CD4-positive, alpha-beta T cell (primary cell): Measurements from ENCODE around the gene ACTN1. TPM values are rescaled to one million over a fixed set of nuclear protein-coding genes. Genes with fewer than 3 reads are reported as not detected.

Source experiments
- ATAC-seq: fragments of 200-7000 bp; cut with Tn5 transposase; one replicate; pipeline ENCODE4 v1.10.0; 2022; ENCODE audit warnings: mild to moderate bottlenecking; ENCODE audit not compliant: poor library complexity
- CTCF ChIA-PET: fragments of 350-600 bp; sonication (Branson Sonifier 250); formaldehyde crosslinking; loops from one replicate; lab custom pipeline; 2021; ENCODE audit warnings: antibody characterized with exemption, inconsistent platforms; lab: Charles Lee
- POLR2A ChIA-PET: fragments of 350-600 bp; sonication (Branson Sonifier 250); formaldehyde crosslinking; loops from one replicate; lab custom pipeline; 2021; ENCODE audit warnings: antibody characterized with exemption, inconsistent platforms; lab: Charles Lee
- DNase-seq, 14 experiments: peaks; one replicate each; pipeline ENCODE4 v3.0.0-alpha.2; 2013 to 2020; ENCODE audit warnings: mixed read lengths in 2 of 14
- H3K27ac ChIP-seq, 2 donors: one replicate each; pipeline versions ENCODE4 v1.5.1 to v1.7.0; 2013; ENCODE audit warnings: low read length in 2 of 2, low read depth in 1 of 2, mild to moderate bottlenecking in 1 of 2
- H3K27me3 ChIP-seq, 2 experiments: 1 replicate in 1 of 2; 2 replicates in 1 of 2; pipeline versions ENCODE4 v1.6.1 to v1.7.0; 2013; ENCODE audit warnings: low read length in 2 of 2, control low read depth in 1 of 2, mild to moderate bottlenecking in 1 of 2, moderate library complexity in 1 of 2; ENCODE audit not compliant: insufficient read depth in 2 of 2, control insufficient read depth in 1 of 2
- H3K36me3 ChIP-seq: one replicate; pipeline ENCODE4 v1.6.1; 2013; ENCODE audit warnings: low read length, control low read depth; ENCODE audit not compliant: insufficient read depth
- H3K4me1 ChIP-seq: one replicate; pipeline ENCODE4 v1.6.1; 2013; ENCODE audit warnings: low read length, control low read depth; ENCODE audit not compliant: insufficient read depth
- H3K4me3 ChIP-seq: one replicate; pipeline ENCODE4 v1.5.1; 2013; ENCODE audit warnings: mild to moderate bottlenecking, low read length, moderate library complexity
- H3K9me3 ChIP-seq, 2 experiments: 1 replicate in 1 of 2; 2 replicates in 1 of 2; pipeline versions ENCODE4 v1.6.1 to v1.7.0; 2013; ENCODE audit warnings: low read length in 2 of 2, mild to moderate bottlenecking in 2 of 2, control low read depth in 1 of 2, moderate library complexity in 1 of 2; ENCODE audit not compliant: control insufficient read depth in 1 of 2, insufficient read depth in 1 of 2
- H3K27ac Mint-ChIP-seq: one replicate; pipeline ENCODE4 v1.8.0; 2020; ENCODE audit warnings: mixed read lengths
- H3K27me3 Mint-ChIP-seq: one replicate; pipeline ENCODE4 v1.8.0; 2021; ENCODE audit warnings: mixed read lengths
- H3K36me3 Mint-ChIP-seq: one replicate; pipeline ENCODE4 v1.8.0; 2021; ENCODE audit warnings: low read depth, mixed read lengths
- H3K4me1 Mint-ChIP-seq: one replicate; pipeline ENCODE4 v1.8.0; 2021; ENCODE audit warnings: low read depth, mixed read lengths
- H3K4me3 Mint-ChIP-seq: one replicate; pipeline ENCODE4 v1.8.0; 2020; ENCODE audit warnings: mild to moderate bottlenecking, mixed read lengths
- H3K9me3 Mint-ChIP-seq: one replicate; pipeline ENCODE4 v1.8.0; 2020; ENCODE audit warnings: mixed read lengths
- CTCF ChIP-seq: fragments of 200-600 bp; IDR thresholded peaks from one replicate; pipeline ENCODE4 v1.8.0; 2022; ENCODE audit warnings: antibody characterized with exemption, mild to moderate bottlenecking
- intact Hi-C, 2 experiments: fragments of 100-400 bp; cut with DNase I in 1 of 2; cut with micrococcal nuclease in 1 of 2; formaldehyde crosslinking; loops; one replicate each; pipeline versions ENCODE4 v1.15.1 to v1.9.0; 2023 to 2025; cut with DNase I, micrococcal nuclease
- total RNA-seq, 174 experiments: library from RNA in 2 of 174; stranded (reverse) in 2 of 174; gene quantifications; one replicate each; pipeline ENCODE4 v1.2.3 and lab custom pipeline; 2021 to 2026

Gene ACTN1
- total RNA-seq, 2 experiments from 2014 or later, result 128 to 143 TPM

DNA sequence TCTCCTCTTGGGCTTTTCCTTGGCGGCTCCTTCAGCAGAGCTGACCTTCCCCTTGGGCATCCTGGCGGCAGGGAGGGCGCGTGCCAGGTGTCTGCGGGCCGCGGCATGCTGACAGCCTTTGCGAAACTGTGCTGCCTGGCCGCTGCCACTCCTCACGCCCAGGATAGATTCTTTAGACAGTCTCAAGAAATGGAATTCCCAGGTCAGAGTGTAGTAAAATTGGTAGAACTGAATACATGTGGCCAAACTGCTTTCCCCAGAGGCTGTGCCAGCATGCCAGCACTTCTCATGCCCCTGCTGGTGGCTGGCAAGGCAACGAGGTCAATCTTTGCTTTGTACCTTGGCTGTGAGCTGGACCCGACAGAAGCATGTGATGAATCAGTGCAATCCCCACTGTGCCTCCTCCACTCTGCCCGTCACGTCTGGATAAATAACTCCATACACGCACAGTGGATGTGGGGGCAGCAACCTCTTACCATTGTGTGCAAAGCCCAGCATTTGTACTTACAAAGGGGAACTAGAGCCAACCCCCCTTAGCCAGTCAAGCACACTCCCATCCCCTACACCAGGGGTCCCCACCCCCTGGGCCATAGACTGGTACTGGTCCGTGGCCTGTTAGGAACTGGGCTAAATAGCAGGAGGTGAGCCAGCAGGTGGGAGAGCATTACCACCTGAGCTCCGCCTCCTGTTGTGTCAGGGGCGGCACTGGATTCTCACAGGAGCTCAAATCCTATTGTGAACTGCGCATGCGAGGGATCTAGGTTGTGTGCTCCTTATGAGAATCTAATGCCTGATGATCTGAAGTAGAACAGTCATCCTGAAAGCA lies 90.9 kb downstream of the ACTN1 start:
- H3K36me3 Mint-ChIP-seq, result peaks cover 96% of the 10 kb centered on the region
- CTCF ChIA-PET, result no interaction called here

DNA sequence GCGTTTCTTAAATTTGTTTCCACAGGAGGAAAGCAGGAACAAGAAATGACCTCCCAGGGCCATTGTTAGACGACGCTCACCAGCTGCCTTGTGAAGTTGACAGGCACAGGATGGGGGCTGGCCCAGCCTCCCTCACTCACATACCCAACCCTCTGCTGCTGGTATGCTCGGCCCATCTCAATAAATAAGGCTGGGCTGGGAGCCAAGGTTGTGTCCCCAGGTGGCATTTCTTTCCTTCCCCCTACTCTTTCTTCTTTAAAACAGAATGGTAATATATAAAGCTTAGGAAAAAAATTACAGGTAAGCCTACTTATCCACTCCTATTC lies 93.0 kb downstream of the ACTN1 start:
- H3K27ac ChIP-seq, result no peak overlapping the region
- no peaks in the 10 kb centered on the region for H3K4me1 Mint-ChIP-seq
- H3K4me3 ChIP-seq, result no peak overlapping the region
- POLR2A ChIA-PET, result no interaction called here
- TF ChIP-seq CTCF, result no peak
- H3K27ac Mint-ChIP-seq, result no peak overlapping the region
- CTCF ChIA-PET, result no interaction called here
- peaks cover 96% of the 10 kb centered on the region for H3K36me3 Mint-ChIP-seq
- no peaks in the 10 kb centered on the region for H3K4me1 ChIP-seq
- H3K27me3 Mint-ChIP-seq, result no peaks in the 10 kb centered on the region
- no peak overlapping the region for H3K4me3 Mint-ChIP-seq
- H3K9me3 Mint-ChIP-seq, result no peaks in the 10 kb centered on the region
- no peaks in the 10 kb centered on the region for H3K27me3 ChIP-seq
- DNase-seq (no peak), ATAC-seq (no peak)
- H3K9me3 ChIP-seq, result no peaks in the 10 kb centered on the region
- peaks cover 73% of the 10 kb centered on the region for H3K36me3 ChIP-seq
- intact Hi-C loops, result no loop called here

More for the DNA sequence above, 90.9 kb downstream of the ACTN1 start:
- peaks cover 73% of the 10 kb centered on the region for H3K36me3 ChIP-seq
- DNase-seq (no peak), ATAC-seq (no peak)
- POLR2A ChIA-PET, result no interaction called here
- Mint-ChIP-seq H3K9me3 (no peaks in the 10 kb centered on the region), H3K4me3 (no peak overlapping the region), H3K27me3 (no peaks in the 10 kb centered on the region), H3K27ac (no peak overlapping the region), H3K4me1 (no peaks in the 10 kb centered on the region)
- no peak overlapping the region for H3K27ac ChIP-seq
- intact Hi-C loops, result no loop called here
- H3K4me3 ChIP-seq, result no peak overlapping the region
- no peak for TF ChIP-seq CTCF
- no peaks in the 10 kb centered on the region for H3K4me1 ChIP-seq
- H3K27me3 ChIP-seq, result no peaks in the 10 kb centered on the region
- no peaks in the 10 kb centered on the region for H3K9me3 ChIP-seq

DNA sequence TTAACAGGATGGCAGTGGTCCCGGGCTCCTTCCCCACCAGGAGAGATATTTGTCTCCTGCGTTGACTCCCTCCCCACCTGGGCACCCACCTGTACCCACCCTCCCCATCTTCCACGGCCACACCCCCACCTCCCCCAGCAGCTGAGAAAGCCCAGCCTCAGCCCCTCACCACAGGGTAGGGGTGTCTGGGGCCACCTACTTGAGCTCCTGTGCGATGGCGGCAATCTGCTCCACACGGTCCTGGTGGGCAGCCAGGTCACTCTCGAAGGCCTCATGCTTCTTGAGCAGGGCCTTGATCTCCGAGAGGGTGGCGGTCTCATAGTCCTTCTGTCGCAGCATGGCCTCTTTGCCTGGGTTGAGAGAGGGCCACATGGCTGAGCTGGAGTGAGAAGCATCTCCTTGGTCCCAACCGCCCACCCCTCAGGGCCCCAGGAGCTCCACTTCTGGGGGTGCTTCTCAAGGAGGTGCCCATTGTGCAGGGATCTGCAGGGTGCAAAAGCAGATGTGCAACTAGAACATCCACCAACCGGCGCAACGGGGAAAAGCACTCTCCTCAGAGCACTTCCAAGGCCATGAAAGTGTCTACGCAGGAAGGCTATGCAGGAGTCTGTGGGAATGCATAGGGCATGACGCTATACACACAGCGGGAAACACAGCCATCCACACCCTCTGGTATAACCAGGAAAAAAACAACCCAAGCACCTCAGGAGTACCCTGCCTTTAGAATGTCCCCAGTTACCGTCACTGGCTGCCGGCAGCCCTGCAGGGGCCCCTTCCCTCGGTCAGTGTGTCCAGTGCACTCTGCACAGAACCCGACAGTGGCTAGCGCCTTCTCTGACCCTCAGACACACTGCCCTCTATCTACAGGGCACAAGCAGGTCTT lies 93.6 kb downstream of the ACTN1 start:
- no peak overlapping the region for H3K27ac ChIP-seq
- no peaks in the 10 kb centered on the region for H3K27me3 Mint-ChIP-seq
- H3K4me1 ChIP-seq, result no peaks in the 10 kb centered on the region
- ChIA-PET CTCF (no interaction called here), POLR2A (no interaction called here)
- TF ChIP-seq CTCF, result no peak
- peak in 1 of 14 experiments; percentile 4 for DNase-seq
- no peaks in the 10 kb centered on the region for H3K9me3 Mint-ChIP-seq
- H3K4me1 Mint-ChIP-seq, result no peaks in the 10 kb centered on the region
- H3K4me3 ChIP-seq, result no peak overlapping the region
- no peak overlapping the region for H3K27ac Mint-ChIP-seq
- intact Hi-C loops, result no loop called here
- ATAC-seq, result no peak
- H3K36me3 ChIP-seq, result peaks cover 72% of the 10 kb centered on the region
- H3K9me3 ChIP-seq, result no peaks in the 10 kb centered on the region
- no peak overlapping the region for H3K4me3 Mint-ChIP-seq
- H3K27me3 ChIP-seq, result no peaks in the 10 kb centered on the region
- peaks cover 96% of the 10 kb centered on the region for H3K36me3 Mint-ChIP-seq
